RCC 7860 (cell line): ENCODE data around the gene FAM156A.
"Not testable (repeated sequence)": the region's sequence is repeated elsewhere in the genome, so short reads cannot be mapped to it uniquely, and the experiment has no call there.

Experiments used
- DNase-seq: peaks from one replicate; pipeline ENCODE4 v3.0.0-alpha.2; 2015; ENCODE audit warnings: low spot score
- FAIRE-seq: peaks from 2 replicates; lab custom pipeline; 2012; peaks lifted over from hg19 to GRCh38; lab: Jason Lieb, UNC

The FAM156A gene

DNA sequence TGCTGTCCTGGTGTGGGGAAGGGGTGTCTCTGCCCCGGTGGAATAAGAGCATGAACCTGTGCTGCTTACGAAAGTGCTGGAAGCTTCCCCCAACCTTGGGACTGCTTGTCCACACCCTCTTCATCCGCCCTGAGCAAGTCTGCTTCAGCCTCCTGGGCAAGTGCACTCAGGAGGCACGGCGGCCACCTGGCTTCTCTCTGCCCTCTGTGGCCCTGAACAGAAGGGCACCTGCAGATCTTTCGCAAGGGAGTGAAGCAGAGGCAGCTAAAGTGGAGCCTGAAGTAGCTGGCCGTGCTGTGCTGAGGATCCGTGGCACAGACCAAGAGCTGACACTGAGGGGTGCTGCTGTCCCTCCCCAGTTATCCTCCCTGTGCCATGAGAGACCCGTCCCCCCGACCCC lies 9.6 kb upstream of the FAM156A start:
- not testable (repeated sequence) for DNase-seq, FAIRE-seq

DNA sequence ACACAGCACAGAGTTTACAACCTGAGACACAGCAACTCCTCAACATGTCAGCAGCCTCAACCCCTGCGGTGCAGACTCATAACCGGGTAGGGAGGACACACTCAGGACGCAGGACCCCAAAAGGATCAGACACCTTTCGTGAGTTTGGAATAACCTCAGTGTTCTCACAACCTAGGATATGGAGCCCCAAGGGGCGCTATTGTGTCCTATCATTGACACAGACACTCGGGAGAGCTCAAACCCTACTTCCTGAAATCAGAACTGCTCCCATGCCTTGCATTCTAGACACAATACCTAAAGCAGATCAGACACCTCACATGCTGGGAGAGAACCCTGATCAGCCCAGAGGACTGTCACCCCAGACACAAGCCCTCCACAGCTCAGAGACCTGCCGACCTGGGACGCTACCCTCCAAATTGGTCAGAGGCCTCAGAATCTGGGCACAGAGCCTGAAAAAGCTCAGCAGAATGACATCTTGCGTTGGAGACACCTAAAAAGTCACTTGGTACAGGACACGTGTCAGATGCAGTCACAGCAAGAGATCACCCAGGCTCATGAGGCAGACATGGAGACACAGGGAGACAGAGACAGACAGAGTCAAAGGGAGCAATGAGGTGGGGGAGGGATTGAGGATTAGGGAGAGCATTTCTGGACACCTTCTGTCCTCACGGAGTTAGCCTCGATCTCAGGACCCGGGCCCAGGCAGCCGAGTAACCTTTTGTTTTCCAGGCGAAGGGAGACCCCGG lies 8.8 kb upstream of the FAM156A start:
- not testable (repeated sequence) for FAIRE-seq, DNase-seq

DNA sequence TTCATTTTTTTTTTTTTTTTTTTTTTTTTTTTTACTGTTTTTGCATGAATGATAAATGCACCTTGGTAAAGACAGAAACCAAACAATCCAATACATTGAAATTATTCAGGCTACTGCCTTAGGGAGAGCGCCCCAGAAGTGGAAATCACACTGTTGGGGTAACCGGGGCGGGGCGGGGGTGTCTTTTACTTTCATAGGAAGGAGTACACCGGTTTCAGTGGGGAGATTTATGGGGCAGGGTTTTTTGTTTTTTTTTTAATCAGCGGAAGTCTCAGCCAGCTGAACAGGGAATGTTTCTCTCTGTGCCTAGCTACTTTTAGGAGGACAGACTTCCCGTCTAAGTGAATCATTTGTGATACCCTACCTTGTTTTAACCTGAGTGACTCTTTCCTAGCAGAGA lies 643 bp upstream of the FAM156A start:
- FAIRE-seq, DNase-seq: not testable (repeated sequence)

DNA sequence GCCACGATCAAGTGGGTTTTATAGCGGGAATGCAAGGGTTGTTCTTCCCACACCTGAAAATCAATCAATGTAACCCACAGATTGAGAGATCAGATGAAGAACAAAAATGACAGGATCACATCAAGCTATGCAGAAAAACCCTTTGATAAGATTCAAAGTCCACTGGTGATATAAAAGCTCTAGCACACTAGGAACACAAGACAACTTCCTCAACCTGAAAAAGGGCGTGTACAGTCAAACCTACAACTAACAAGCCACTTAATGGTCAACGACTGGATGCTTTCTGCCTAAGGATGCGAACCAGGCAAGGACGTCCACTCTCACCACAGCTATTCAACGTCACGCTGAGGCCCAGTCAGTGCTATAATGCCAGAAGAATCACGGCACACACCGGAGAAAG lies 8.4 kb downstream of the FAM156A start:
- not testable (repeated sequence) for DNase-seq, FAIRE-seq

DNA sequence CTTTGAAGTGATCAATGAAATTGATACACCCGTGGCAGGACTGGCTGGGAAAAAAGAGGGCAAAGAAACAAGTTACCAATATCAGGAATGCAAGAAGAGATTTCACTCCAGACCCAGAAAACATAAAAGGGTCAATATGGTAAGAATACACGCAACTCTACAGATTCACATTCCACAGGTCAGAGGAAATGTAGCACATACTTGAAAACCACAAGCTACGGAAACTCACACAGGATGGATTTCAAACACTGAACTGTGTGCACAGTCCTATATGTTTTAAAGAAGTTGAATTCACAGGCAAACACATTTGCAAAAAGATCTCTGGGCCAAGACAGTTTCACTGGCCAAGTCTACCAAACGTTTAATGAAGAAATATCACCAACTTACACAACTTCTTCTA lies 9.0 kb downstream of the FAM156A start:
- FAIRE-seq, DNase-seq: not testable (repeated sequence)

DNA sequence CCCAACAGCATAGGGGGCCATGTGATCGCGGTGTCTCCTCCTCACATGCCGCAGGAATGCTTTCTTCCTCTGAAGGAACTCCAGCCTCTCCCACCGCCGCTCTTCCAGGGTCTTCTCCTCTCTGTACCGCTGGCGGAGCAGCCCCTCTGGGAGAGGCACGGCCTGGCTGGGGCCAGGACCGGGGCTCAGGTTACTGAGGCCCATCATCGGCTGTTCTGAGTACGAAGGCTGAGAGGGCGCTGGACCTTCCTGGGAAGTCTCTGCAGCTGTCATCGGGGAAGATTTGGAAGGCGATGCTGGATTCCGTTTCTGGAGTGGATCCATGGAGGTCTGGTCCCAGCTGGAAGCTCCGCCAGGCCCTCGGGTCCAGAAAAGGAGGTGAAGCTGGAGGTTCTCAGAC lies 10.1 kb downstream of the FAM156A start:
- FAIRE-seq, DNase-seq: not testable (repeated sequence)

DNA sequence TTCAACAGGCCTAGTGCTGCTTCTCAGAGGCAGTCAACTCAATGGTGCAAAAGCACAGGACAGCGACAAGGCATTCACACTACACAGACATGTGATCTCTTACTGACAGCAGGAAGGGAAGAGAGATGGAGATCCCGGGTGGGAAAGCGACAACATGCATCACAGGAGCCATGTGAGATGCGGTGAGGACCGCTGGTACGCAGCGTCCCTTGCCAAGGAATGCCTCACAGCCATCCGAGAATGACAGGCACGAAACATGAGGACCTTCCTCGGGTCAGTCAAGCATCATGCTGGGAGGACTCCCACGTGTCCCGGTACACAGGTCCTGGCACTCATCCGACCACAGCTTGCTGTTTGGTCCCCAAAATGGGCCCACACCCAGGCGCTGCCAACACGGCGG lies 10.8 kb downstream of the FAM156A start:
- DNase-seq, FAIRE-seq: not testable (repeated sequence)

DNA sequence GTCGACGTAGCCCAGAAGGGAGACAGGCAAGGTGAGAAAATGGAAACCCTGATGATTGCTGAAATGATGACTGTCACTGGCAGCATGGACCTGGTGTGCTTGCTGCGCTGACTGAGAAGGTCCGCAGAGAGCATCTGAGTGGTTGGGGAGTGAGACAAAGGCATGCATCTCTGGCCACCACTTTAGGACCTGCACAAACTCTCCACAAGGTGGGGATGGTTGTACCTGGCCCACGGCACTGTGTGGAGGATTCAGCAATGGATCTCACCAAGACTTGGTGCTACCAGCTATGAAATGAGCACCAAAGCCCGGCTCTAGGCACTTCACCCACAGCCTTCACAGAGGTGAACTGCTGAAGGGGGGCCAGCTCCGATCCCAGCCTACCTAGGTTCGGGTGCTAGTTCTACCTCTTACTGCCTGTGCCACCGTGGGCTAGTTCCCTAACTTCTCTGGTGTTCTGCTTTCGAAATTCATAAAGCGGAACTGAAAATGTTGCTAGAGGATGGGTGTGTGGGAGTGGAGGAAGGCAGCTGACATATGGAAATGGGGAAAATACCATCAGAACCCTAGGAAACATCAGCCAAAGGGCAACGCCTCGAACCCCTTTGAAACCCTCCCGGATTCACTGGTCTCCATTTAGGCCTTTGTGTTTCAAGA lies 12.4 kb downstream of the FAM156A start:
- not testable (repeated sequence) for FAIRE-seq, DNase-seq

DNA sequence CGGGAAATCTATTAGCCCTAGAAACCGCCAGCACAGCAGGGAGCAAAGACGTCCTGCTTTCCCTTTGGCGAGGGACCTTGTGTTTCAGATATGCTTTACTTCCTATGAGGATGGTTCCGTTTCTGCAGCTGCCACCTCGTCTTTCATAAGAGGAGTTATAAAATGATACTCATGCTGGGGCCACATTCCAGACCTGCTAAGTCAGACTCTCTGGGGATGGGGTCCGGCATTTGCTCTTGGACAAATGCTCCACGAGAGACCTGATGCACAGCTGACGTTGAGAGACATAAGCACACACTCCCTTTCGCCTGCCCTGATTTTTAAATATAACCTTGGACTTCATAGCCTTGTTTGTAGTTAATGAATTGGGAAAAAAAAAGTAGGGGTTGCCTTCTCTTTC lies 16.6 kb downstream of the FAM156A start:
- DNase-seq, FAIRE-seq: not testable (repeated sequence)

DNA sequence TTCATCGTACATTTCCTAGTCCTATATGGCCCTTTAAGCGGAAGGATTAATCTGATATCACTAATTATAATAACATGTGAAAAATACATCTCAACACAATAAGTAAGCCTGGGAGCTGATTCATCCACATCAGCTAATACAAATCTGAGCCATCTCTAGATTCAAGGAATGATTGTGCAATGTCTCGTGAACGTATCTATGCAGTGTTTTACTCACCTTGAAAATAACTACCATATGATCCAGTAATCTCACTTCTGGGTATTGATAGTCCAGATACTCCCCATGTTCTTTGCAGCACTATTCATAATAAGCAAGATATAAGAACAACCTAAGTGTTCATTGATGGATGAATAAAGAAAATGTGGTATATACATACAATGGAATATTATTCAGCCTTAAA lies 17.6 kb downstream of the FAM156A start:
- FAIRE-seq, DNase-seq: not testable (repeated sequence)

DNA sequence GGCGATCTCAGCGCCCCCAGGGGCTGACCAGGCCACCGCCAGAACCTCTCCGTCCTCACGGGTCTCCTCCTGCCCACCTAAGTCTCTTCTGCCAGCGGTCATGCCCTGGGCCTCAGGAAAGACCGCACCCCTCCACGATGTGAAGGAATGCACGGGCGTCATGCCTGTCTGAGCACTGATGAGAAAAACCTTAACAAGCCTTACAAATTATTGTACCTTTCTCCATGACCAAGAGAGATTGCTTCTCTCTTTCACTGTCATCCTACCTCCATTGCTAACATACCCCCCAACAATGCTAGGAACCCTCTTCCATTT lies 22.9 kb downstream of the FAM156A start:
- not testable (repeated sequence) for DNase-seq, FAIRE-seq

DNA sequence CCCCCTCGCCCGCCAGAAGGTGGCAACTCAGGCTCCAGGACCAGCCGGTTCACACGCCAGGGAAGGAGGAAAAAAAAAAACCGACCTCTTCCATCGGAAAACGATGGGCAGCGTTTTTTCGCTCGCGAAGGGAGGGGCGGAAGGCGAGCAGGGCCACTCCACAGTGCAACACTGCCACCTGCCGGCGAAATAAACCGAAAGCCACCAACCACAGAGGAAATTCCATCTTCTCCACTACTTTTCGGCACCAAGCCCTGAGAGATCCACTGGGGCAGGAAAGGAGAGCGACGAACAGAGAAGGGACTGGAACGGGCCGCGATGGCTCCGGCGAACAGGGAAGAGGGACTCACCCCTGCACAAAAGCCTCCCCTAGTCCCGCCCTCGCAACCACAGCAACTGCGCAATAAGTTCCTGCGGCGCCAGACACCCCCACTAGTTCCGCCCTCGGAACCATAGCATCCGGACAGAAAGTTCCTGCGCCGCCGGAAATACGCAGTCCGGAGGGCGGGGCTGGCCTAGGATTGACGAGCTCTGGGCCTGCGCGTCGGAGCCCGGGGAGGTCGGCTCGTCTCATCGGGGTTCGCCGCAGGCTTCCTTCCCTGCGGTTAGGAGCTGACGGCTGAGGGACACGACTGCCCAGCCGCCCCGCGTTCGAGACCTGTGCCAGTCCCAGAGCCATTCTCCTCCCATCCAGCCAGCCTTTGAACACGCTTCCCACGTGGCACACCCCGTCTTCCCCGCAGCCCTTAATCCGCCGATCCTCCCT lies 23.4 kb downstream of the FAM156A start:
- FAIRE-seq: peak; percentile 66
- peak; percentile 84 for DNase-seq

DNA sequence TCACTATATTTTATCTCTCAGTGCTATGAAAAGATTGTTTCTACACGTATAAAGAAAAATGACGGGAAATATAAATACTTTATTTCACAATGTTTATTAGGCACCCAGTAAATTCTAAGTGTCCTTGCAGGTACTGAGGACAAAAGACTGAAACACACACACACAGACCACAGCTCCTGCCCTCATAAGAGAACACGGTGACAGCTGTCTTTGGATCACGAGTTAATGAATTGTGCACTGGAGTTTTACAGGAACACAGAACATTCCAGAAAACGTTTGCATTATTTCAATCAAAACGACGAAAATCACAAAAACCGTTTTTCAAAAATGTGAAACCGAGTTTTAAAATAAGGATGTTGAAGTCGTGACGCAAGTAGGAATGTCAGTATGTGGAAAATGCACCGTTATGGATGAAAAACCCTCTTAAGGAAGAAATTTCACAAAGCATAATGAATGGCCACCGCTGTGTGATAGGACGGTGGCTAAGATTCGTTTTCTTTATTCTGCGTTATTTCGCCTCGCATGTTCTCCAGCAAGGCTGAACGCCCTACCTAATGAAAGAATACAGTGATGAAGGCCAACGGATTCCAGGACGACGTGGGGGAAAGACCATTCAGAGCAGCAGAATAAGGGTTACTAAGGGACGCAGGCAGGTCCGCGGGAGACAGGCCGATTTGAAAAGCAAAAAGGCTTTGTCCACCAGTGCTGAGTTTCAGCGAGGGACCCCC lies 24.2 kb downstream of the FAM156A start:
- peak; percentile 67 for DNase-seq
- FAIRE-seq: no peak

DNA sequence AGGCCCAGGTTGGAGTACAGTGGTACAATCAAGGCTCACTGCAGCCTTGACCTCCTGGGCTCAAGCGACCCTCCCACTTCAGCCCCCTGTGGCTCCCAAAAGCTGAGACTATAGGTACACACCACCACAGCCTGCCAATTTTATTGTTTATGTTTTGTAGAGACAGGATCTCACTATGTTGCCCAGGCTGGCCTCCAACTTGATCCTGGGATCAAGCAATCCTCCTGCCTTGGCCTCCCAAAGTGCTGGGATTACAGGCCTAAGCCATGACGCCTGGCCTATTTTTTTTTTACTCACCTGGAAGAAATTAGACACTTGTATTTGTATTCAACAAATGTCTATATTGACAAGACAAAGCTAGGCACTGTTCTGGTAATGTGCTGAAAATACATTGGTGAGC lies 25.1 kb downstream of the FAM156A start:
- DNase-seq: no peak
- no peak for FAIRE-seq

DNA sequence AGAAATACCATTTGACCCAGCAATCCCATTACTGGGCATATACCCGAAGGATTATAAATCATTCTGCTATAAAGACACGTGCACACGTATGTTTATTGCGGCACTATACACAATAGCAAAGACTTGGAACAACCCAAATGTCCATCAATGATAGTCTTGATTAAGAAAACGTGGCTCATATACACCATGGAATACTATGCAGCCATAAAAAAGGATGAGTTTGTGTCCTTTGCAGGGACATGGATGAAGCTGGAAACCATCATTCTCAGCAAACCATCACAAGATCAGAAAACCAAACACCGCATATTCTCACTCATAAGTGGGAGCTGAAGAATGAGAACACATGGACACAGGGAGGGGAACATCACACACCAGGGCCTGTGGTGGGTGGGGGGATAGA lies 28.1 kb downstream of the FAM156A start:
- DNase-seq, FAIRE-seq: not testable (repeated sequence)

DNA sequence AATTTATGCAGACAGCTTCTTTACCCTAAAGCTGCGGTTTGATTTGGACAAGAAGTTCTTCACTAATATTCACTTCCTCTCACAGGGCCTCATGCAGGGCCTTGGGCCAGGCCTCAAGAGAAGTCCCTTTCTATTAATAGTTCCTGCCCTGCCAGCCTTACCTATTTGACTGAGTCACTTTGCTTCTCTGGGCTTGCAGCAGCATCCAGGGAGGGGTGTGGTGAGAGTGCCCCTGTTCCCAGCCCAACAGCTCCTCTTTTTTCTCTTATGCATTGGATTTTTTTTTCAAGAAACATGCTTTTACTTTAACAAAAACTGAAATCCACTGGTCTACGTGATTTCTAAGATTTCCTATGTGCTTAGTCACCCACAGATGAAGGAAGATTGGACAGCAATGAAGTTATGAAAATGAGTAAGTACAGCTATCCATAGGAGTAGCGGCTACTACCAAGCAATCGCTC lies 34.5 kb downstream of the FAM156A start:
- FAIRE-seq (peak; percentile 80), DNase-seq (peak; percentile 43)

DNA sequence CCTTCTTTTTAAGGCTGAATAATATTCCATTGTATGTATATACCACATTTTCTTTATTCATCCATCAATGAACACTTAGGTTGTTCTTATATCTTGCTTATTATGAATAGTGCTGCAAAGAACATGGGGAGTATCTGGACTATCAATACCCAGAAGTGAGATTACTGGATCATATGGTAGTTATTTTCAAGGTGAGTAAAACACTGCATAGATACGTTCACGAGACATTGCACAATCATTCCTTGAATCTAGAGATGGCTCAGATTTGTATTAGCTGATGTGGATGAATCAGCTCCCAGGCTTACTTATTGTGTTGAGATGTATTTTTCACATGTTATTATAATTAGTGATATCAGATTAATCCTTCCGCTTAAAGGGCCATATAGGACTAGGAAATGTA lies 43.6 kb downstream of the FAM156A start:
- not testable (repeated sequence) for DNase-seq, FAIRE-seq

DNA sequence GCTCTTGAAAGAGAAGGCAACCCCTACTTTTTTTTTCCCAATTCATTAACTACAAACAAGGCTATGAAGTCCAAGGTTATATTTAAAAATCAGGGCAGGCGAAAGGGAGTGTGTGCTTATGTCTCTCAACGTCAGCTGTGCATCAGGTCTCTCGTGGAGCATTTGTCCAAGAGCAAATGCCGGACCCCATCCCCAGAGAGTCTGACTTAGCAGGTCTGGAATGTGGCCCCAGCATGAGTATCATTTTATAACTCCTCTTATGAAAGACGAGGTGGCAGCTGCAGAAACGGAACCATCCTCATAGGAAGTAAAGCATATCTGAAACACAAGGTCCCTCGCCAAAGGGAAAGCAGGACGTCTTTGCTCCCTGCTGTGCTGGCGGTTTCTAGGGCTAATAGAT lies 44.6 kb downstream of the FAM156A start:
- DNase-seq, FAIRE-seq: not testable (repeated sequence)

DNA sequence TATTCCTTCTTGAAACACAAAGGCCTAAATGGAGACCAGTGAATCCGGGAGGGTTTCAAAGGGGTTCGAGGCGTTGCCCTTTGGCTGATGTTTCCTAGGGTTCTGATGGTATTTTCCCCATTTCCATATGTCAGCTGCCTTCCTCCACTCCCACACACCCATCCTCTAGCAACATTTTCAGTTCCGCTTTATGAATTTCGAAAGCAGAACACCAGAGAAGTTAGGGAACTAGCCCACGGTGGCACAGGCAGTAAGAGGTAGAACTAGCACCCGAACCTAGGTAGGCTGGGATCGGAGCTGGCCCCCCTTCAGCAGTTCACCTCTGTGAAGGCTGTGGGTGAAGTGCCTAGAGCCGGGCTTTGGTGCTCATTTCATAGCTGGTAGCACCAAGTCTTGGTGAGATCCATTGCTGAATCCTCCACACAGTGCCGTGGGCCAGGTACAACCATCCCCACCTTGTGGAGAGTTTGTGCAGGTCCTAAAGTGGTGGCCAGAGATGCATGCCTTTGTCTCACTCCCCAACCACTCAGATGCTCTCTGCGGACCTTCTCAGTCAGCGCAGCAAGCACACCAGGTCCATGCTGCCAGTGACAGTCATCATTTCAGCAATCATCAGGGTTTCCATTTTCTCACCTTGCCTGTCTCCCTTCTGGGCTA lies 48.9 kb downstream of the FAM156A start:
- FAIRE-seq, DNase-seq: not testable (repeated sequence)

DNA sequence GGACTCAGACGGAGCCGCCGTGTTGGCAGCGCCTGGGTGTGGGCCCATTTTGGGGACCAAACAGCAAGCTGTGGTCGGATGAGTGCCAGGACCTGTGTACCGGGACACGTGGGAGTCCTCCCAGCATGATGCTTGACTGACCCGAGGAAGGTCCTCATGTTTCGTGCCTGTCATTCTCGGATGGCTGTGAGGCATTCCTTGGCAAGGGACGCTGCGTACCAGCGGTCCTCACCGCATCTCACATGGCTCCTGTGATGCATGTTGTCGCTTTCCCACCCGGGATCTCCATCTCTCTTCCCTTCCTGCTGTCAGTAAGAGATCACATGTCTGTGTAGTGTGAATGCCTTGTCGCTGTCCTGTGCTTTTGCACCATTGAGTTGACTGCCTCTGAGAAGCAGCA lies 50.4 kb downstream of the FAM156A start:
- not testable (repeated sequence) for FAIRE-seq, DNase-seq
